ENCODE measurements around the gene TOM1.

The TOM1 gene

GRCh38 chr22:35325209-35325608 is 25.5 kb downstream of the TOM1 start:
- DNase-seq = no peak

- no peak for DNase-seq
These were observed 27.3 kb downstream of the TOM1 start for GRCh38 chr22:35326854-35327562.

DNA sequence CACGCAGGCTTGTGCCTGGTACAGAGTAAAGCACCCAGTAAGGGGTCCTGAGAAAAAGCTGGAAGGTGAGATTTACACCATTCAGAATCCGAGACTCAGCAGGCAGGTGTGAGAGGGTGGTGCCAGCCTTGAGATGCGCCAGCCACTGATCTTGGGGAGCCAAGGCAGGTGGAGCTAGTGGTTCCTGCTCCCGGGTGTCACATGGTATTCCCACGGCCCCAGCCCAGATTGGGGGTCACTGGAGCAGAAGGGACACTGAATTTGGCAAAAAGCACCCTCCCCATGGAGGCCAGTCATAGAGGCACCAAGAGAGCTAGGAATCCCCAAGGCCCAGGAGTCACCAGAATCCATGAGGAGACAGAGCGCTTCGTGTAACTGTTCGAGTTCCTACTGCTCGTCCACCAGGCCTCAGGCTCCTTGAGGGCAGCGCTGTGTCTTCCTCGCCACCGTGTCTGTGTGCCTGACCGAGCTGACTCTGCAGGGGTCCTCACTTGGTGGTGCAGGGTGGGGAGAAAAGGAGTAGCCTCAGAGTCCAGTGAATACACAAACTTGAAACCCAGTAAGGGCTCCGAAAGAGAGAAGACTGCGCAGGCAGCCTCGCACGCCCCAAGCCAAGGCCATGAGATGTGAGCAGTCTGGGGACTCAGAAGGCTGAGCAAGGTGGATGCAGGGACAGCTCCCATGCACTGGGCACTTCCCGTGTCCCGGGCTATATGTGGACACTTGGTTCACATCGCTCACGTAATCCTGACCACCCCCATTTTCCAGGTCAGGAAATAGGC is 28.2 kb downstream of the TOM1 start:
- DNase-seq = no peak

DNA sequence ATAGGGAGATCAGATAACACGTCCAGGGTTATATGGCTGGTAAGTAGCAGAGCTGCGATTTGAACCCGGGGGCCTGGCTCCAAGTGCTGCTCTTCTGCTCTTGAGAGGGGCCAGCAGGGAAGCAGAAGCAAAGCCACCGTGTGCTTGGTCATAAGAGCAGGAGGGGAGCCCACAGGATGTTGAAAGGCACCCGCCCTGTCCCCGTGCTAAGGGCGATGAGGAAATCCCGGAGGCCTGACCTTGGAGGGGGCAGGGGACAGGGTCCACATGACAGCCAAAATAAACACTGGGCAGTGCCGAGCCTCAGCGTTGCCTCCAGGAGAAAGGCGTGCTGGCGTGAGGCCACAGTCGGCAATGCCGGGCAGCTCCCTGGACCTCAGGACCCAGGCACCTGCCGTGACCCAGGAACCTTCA is 28.8 kb downstream of the TOM1 start:
- no peak for DNase-seq

- DNase-seq = no peak
These were observed 29.6 kb downstream of the TOM1 start for GRCh38 chr22:35329114-35329847.

- no peak for DNase-seq
These were observed 30.7 kb downstream of the TOM1 start for GRCh38 chr22:35330258-35330861.

GRCh38 chr22:35332278-35332677 is 32.6 kb downstream of the TOM1 start:
- DNase-seq = no peak

DNA sequence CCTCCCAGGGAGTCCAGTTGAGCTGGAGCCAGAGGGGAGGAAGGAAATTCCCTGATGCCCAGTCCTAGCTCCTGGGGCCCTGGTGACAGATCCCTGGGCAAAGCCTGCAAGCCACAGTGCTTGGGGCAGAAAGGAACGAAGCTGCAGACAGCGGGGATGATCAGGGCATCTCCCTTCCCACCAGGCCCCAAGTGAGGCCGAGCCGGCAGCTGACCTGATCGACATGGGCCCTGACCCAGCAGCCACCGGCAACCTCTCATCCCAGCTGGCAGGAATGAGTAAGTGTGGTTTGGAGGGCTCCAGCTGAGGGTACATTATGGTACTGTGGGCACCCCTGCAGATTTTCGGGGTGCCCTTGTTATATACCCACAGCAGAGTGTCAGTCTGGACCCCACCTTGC is 33.5 kb downstream of the TOM1 start:
- no peak for DNase-seq

DNA sequence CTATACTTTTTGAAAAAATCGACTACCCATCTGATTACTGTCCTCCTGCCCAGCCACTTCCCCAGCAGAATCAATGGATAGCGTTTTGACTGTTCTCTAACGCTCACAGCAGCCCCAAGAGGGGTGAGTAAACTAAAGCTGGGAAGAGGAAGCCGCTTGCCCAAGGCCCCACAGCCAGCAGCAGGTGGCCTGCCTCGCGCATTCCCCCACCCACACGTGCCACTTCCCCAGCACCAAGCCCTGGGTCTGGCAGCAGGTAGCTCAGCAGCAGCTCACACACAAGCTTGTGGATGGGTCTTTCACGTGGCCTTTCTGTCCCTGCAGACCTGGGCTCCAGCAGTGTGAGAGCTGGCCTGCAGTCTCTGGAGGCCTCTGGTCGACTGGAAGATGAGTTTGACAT is 34.3 kb downstream of the TOM1 start:
- DNase-seq = peak; percentile 33

DNA sequence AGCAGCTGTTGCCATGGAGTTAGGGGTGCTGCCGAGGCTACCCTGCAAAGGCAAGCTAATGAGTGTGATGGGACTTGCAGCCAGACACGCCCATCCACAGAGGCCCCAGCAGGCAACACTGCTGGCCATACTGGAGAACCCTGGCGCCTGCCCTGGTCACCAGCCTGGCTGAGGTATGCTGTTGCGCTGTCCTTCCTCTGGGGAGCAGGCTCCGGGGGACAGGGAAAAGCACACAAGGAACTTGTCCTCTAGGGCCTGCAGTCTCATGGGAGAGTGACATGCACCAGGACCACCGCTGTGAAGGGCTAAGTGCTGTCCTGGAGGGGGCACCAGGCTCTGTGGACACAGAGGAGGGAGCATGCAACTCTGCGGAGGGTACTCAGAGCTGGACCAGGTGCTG is 35.8 kb downstream of the TOM1 start:
- DNase-seq = no peak

DNA sequence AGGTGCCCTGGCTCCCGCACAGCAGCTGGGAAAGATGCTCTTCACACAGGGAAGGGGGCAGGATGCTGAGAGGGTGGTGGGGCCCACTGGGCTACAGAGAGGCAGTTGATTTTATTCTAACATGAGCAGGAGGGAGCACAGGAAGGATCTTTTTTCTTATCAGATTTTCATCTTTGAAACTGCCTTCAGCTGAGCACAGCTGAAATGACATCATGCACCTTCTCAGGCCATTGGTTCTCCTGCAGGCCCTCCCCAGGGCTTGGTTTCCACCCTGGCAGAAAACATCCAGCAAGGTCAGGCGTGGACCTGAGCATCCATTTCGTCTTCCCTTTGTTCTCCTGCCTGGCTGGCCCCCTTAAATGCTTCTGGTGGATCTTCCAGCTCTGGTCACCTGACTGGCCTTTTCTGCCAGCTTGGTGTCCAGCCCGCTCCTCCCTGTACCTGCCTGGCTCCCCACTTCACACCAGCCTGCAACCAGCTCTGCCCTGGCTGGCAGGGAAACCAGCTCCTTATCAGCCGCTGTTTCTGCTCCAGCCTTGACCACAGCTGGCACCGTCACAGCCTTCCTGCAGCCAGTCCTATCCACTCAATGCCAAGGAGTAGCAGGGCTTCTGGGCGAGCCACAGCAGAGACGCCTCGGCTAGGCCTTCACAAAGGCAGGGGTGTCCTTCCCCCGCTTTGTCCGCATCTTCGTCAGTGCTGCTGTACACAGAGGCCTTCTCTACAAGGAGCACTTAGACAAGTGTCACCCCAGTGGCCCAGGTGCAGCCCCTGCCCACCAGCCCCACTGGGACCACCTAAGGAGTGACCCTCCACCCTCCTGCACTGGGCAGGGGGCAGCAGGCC is 36.5 kb downstream of the TOM1 start:
- no peak for DNase-seq

- no peak for DNase-seq
These were observed 38.2 kb downstream of the TOM1 start for GRCh38 chr22:35337932-35338331.

GRCh38 chr22:35341090-35341874 is 41.6 kb downstream of the TOM1 start:
- DNase-seq = no peak

DNA sequence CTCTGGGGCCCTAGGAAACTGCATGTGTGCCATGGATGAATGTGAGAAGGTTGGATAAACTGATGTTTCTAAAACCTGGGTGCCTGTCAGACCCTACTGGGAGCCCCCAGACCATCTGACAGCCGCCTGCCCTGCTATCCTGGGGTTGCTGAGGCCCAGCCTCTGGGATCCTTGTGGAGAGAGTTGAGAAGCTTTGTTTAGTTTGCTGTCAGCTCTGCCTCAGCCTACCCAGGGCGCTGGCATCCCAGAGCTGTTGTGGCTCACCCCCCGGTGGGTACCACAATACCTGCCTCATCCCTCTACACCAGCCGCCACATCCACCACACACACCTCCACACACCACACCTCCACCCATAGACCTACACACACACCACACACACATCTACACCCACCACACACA is 42.7 kb downstream of the TOM1 start:
- DNase-seq = no peak

DNA sequence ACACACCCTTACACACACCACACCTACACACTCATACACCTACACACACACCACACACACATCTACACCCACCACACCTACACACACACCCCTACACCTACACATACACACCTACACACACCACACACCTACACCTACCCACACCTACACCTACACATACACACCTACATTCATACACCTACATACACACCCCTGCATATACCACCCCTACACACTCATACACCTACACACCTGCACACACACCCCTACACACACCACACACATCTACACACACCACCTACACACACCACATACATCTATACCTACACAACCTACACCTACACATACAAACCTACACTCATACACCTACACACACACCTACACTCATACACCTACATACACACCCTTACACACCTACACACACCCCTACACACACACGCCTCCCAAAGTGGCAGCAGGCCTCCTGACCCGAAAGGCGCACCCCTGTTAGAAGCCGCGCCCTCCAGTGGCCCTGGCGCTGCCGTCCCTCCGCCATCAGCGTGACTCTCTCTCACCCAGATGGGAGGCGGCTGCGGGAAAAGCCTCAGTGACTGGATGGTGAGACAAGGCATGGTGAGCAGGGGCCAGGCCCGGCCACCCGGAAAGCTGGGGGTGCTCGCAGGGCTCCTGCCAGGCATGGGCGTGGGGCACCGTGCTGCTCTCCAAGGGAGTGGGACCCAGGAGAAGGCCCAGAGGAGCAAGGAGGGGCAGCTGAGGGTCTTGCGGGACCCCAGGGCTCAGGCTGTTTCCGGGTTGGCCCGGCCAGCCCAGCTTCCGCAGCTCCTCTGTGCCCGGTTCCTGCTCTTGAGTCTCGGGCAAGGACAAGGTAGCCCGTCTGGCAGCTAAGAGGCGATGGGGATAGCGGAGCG is 44.2 kb downstream of the TOM1 start:
- no peak for DNase-seq

DNA sequence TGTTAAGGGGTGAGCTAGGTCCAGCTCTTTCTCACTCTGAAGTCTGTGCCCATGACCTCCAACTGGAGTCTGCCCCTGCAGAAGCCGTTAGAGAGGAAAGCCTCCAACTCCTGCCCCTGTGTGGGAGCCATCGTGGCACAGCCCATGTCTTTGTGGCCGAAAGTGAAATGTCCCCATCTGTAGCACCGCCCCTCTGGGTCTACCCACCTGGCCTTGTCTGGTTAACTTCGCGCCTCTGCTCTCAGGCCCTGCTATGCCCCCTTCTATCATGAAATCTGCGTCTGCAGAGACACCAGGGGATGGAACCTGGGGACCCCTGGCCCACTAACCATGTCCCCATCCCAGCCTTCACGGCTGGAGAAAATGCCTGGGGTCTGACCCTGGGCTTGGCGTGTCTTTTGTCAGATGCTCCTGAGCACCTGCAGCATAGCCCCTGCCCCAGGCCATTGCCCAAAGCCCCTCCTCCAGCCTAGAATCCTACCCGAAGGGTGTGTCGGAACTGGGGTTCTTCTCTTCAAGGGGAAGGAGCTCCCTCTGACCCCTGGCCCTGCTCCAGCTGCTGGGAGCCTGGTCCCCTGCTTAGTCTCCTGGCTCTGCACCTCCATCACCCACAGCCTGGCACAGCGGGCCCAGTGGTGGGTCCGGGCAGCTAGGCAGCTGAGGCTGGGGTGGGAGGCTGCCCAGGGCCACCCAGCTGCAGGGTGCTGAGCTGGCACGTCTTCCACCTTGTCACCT is 45.4 kb downstream of the TOM1 start:
- DNase-seq = no peak

- DNase-seq = no peak
These were observed 46.3 kb downstream of the TOM1 start for GRCh38 chr22:35345808-35346505.

DNA sequence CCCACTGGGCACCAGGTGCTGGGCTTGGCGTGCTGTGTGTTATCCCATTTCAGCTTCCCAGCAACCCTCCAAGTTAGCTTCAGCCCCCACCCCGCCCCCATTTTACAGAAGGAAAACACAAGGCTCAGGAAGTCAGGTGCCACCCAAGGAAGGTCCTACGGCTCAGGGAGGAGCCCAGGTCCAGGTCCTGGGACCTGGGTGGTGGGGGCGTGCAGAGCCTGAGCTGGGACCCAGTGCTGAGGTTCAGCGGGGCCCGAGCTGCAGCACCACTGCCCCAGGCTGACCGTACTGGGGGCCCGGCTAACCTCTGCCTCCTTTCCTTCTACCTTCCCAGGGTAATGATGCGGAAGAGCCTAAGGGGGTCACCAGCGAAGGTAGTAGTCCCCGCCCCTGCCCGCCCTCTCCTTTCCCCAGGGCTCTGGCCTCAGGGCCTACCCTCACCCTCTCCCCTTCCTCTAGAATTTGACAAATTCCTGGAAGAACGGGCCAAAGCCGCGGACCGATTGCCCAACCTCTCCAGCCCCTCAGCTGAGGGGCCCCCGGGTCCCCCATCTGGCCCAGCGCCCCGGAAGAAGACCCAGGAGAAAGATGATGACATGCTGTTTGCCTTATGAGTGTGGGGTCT is 47.0 kb downstream of the TOM1 start:
- DNase-seq = no peak

GRCh38 chr22:35347462-35347861 is 47.8 kb downstream of the TOM1 start:
- DNase-seq = no peak

Data from DMS153 (cell line).